Neural progenitor cell (in vitro differentiated cells): ENCODE data around the gene TMEM94.

ENCODE experiments used
- CTCF ChIP-seq: fragments of 200-600 bp; sonication (generic); IDR thresholded peaks from 2 replicates; pipeline ENCODE4 v1.5.1; 2017; ENCODE audit warnings: antibody characterized with exemption, mild to moderate bottlenecking
- EZH2 ChIP-seq: fragments of 200-600 bp; sonication (generic); IDR thresholded peaks from 2 replicates; pipeline ENCODE4 v1.6.1; 2017; ENCODE audit warnings: antibody characterized with exemption, mild to moderate bottlenecking, moderate library complexity
- EZH2phosphoT487 ChIP-seq: fragments of 200-600 bp; sonication (generic); IDR thresholded peaks from 2 replicates; pipeline ENCODE4 v1.6.1; 2017; ENCODE audit warnings: antibody characterized with exemption

DNA sequence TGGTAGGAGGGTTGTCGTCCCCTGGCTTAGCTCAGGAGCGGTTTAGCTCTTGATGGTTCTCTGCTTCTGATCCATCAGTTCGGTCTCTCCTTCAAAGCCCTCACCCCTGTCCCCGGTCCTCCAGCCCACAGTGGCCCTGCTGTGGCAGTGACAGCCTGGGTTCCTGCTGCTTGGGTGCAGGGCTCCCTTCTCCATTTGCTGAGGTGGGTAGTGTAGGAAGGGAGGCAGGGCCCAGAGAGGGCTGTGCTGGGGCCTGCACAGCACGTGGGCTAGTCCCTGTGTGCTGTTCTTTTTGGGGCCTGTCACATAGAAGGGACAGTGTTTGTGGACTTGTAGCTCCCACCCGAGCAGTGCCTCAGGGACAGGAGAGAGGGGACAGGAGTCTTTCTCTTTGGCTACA lies 18.3 kb downstream of the TMEM94 start:
- TF ChIP-seq CTCF (no peak), EZH2 (no peak), EZH2phosphoT487 (no peak)
